Nephron (organoid): ENCODE measurements around the gene HYAL4.

Source experiments
- H3K27ac Mint-ChIP-seq, 3 experiments: 2 replicates each; pipeline ENCODE4 v1.8.0; 2020; ENCODE audit warnings: mixed read lengths in 3 of 3, mild to moderate bottlenecking in 2 of 3, moderate library complexity in 1 of 3
- H3K27me3 Mint-ChIP-seq: 2 replicates; pipeline ENCODE4 v1.8.0; 2021; ENCODE audit warnings: low read depth, mild to moderate bottlenecking, moderate library complexity, mixed read lengths
- H3K36me3 Mint-ChIP-seq: 2 replicates; pipeline ENCODE4 v1.8.0; 2020; ENCODE audit warnings: low read depth, mixed read lengths
- H3K4me1 Mint-ChIP-seq: 2 replicates; pipeline ENCODE4 v1.8.0; 2020; ENCODE audit warnings: mixed read lengths
- H3K4me3 Mint-ChIP-seq, 3 experiments: 2 replicates each; pipeline ENCODE4 v1.8.0; 2020; ENCODE audit warnings: mild to moderate bottlenecking in 3 of 3, mixed read lengths in 3 of 3, moderate library complexity in 2 of 3
- H3K9me3 Mint-ChIP-seq: 2 replicates; pipeline ENCODE4 v1.8.0; 2020; ENCODE audit warnings: mixed read lengths
- TF ChIP-seq, protein P1 (sequence below), 3 experiments: fragments of 200-600 bp; sonication (generic); IDR thresholded peaks; one replicate each; pipeline ENCODE4 v1.5.0; 2021; ENCODE audit warnings: antibody characterized with exemption in 3 of 3; ENCODE audit not compliant: unreplicated experiment in 3 of 3

The HYAL4 gene, protein sequence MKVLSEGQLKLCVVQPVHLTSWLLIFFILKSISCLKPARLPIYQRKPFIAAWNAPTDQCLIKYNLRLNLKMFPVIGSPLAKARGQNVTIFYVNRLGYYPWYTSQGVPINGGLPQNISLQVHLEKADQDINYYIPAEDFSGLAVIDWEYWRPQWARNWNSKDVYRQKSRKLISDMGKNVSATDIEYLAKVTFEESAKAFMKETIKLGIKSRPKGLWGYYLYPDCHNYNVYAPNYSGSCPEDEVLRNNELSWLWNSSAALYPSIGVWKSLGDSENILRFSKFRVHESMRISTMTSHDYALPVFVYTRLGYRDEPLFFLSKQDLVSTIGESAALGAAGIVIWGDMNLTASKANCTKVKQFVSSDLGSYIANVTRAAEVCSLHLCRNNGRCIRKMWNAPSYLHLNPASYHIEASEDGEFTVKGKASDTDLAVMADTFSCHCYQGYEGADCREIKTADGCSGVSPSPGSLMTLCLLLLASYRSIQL

DNA sequence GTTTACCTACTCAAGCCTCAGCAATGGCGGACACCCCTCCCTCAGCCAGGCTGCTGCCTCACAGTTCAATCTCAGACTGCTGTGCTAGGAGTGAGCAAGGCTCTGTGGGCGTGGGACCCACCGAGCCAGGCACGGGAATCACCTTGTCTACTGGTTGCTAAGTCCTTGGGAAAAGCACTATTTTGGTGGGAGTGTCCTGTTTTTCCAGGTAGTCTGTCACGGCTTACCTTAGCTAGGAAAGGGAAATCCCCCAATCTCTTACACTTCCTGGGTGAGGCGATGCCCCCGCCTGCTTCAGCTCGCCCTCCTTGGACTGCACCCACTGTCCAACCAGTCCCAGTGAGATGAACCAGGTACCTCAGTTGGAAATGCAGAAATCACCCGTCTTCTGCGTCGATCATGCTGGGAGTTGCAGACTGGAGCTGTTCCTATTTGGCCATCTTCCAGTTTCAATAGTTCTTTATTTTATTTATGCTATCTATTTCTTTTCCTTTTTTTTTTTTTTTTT is at the start of gene HYAL4:
Gene HYAL4 (plus strand): TSS at position 458 of the 508 bp plus-strand sequence. CDS start 23,105 bp downstream, outside the sequence.
- Mint-ChIP-seq H3K36me3 (no peaks in the 10 kb centered on the region), H3K9me3 (peaks cover 13% of the 10 kb centered on the region), H3K4me1 (peaks cover 12% of the 10 kb centered on the region), H3K27ac (no peak within 1 kb of the TSS), H3K4me3 (no peak within 1 kb of the TSS), H3K27me3 (no peaks in the 10 kb centered on the region)
- TF ChIP-seq, protein P1, sequence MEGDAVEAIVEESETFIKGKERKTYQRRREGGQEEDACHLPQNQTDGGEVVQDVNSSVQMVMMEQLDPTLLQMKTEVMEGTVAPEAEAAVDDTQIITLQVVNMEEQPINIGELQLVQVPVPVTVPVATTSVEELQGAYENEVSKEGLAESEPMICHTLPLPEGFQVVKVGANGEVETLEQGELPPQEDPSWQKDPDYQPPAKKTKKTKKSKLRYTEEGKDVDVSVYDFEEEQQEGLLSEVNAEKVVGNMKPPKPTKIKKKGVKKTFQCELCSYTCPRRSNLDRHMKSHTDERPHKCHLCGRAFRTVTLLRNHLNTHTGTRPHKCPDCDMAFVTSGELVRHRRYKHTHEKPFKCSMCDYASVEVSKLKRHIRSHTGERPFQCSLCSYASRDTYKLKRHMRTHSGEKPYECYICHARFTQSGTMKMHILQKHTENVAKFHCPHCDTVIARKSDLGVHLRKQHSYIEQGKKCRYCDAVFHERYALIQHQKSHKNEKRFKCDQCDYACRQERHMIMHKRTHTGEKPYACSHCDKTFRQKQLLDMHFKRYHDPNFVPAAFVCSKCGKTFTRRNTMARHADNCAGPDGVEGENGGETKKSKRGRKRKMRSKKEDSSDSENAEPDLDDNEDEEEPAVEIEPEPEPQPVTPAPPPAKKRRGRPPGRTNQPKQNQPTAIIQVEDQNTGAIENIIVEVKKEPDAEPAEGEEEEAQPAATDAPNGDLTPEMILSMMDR (IDR thresholded peaks at IDR 0.05; ENCODE audit: unreplicated experiment in 3 of 3) = no peak

DNA sequence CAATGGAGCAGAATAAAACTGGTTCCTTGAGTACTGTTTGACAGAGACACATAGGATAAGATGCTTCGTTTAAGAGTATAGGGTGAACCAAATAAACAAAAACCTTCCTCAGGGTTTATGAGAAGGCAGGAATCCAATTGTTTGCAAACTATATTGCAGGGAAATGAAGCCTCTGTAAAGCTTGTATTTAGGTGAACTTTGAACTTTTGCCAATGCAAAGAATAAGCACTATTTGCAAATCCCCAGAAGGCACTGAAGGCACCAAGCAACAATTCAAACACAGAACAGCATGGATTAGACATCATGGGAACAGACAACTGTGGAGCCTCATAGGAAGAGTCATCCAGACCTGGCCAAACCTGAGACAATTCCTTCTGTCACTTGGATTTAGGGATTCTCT is 49.1 kb upstream of the HYAL4 start:
- no peaks in the 10 kb centered on the region for H3K36me3 Mint-ChIP-seq
- no peaks in the 10 kb centered on the region for H3K27me3 Mint-ChIP-seq
- H3K27ac Mint-ChIP-seq = no peak overlapping the region
- H3K9me3 Mint-ChIP-seq = peaks cover 2% of the 10 kb centered on the region
- TF ChIP-seq, protein P1 (IDR thresholded peaks at IDR 0.05; ENCODE audit: unreplicated experiment in 3 of 3) = no peak
- no peak overlapping the region for H3K4me3 Mint-ChIP-seq
- peaks cover 11% of the 10 kb centered on the region for H3K4me1 Mint-ChIP-seq

DNA sequence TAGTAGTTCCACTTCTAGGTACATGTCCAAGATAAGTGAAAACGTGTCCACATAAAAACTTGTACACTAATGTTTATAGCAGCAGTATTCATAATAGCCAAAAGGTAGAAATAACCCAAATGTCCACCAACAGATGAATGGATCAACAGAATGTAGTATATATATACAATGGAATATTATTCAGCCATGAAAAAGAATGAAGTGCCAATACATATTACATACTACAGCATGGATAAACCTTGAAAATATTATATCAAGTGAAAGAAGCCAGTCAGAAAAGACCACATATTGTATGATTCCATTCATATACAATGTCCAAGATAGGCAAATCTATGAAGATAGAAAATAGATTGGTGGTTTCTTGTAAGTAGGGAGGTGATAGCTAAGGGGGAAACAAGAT is 48.4 kb upstream of the HYAL4 start:
- Mint-ChIP-seq H3K4me3 (no peak overlapping the region), H3K9me3 (peaks cover 2% of the 10 kb centered on the region), H3K27ac (no peak overlapping the region), H3K36me3 (no peaks in the 10 kb centered on the region), H3K27me3 (no peaks in the 10 kb centered on the region), H3K4me1 (peaks cover 12% of the 10 kb centered on the region)
- TF ChIP-seq, protein P1 (IDR thresholded peaks at IDR 0.05; ENCODE audit: unreplicated experiment in 3 of 3) = no peak

DNA sequence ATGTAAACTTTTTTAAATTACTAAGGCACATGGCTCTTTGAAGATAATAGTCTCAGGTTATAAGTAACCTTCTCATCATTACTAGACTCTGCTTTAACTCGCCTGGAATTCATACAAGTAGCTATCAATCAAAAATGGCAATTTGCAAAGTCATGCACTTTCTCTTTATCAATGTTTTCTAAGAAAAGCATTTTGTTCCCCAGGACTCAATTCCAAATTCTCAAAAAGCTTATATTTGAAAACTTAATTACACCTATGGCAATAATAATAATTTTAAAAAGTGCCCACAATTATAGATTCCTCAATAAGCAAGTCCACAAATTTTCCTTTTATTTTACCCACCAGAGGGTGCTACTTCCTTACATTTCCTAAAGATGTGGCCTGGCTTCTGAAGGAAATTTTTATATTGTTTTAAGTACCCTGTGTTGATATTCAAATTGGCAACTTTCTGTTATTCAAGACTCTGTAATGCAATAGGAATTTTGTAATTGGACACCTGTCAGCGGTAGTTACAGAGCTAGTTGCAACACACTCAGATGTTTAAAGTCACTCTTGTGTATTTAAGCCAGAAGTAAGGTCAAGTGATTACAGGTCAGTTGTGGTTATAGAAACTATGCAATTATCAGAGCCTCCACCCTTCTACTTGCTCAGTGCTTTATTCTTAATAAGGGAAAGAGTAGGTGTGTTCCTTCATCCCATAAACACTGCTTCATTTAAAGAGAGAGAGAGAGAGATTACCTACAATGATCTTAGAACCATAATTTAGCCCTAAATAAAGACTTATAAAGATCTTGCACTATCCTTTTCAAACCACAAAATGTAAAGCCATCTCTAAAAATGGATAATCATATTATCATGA is 47.1 kb upstream of the HYAL4 start:
- Mint-ChIP-seq H3K27ac (peak overlapping the region; percentile 80 to 93 (median 82)), H3K9me3 (peaks cover 2% of the 10 kb centered on the region), H3K4me3 (no peak overlapping the region), H3K36me3 (no peaks in the 10 kb centered on the region), H3K27me3 (no peaks in the 10 kb centered on the region), H3K4me1 (peaks cover 18% of the 10 kb centered on the region)
- TF ChIP-seq, protein P1 (IDR thresholded peaks at IDR 0.05; ENCODE audit: unreplicated experiment in 3 of 3) = peak; percentile 69 to 74 (median 73)

DNA sequence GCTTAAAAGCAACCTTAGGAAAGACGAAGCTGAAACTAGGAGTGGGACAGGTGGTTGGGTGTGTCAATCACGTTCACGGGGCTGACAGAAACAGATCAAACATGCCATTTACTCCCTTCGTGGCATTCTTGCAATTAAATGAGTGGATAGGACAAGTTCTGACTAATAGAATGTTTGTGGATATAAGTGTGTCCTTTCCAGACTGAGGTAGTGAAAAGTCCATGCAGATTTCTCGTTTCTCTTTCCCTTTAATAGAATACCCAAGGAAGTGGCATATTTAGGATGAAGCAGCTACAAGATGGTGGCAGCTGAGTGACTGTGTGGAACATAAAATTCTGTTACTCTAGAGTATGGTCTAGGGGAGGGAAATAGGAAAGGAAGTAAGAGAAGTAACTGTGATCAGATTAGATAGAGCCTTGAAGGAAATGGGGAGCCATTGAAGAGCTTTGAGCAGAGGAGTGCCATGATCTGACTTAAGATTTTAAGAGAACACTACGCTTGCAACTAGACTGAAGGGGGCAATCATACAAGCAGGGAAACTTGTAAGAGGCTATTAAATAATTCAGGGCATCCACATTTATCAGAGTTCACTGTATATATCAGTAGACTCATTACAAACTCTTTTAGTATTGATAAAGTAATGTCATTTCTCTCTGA is 46.3 kb upstream of the HYAL4 start:
- H3K27me3 Mint-ChIP-seq = no peaks in the 10 kb centered on the region
- H3K27ac Mint-ChIP-seq = peak overlapping the region; percentile 80 to 93 (median 82)
- TF ChIP-seq, protein P1 (IDR thresholded peaks at IDR 0.05; ENCODE audit: unreplicated experiment in 3 of 3) = no peak
- no peaks in the 10 kb centered on the region for H3K36me3 Mint-ChIP-seq
- H3K4me3 Mint-ChIP-seq = no peak overlapping the region
- peaks cover 22% of the 10 kb centered on the region for H3K4me1 Mint-ChIP-seq
- H3K9me3 Mint-ChIP-seq = peaks cover 1% of the 10 kb centered on the region
